PC-9 (cell line): ENCODE measurements around the gene CCDC154. TPM values are rescaled to one million over a fixed set of nuclear protein-coding genes. Genes with fewer than 3 reads are reported as not detected.

Source experiments
- BruUV-seq: library from RNA; stranded (reverse); fragments of 400-500 nt; replicated peaks from 2 replicates; lab custom pipeline; 2021; lab: Mats Ljungman, UMichigan
- CTCF ChIA-PET: fragments of 300-600 bp; sonication (Branson Sonifier 250); formaldehyde crosslinking; loops from one replicate; lab custom pipeline; 2022; ENCODE audit warnings: antibody characterized with exemption; lab: Charles Lee
- POLR2A ChIA-PET: fragments of 300-600 bp; sonication (Branson Sonifier 250); formaldehyde crosslinking; loops from one replicate; lab custom pipeline; 2022; ENCODE audit warnings: antibody characterized with exemption; ENCODE audit not compliant: unreplicated experiment; lab: Charles Lee
- DNase-seq, 2 experiments: peaks; one replicate each; pipeline versions ENCODE4 v3.0.0 to v3.0.0-alpha.2; 2015 to 2022; ENCODE audit warnings: mixed read lengths in 1 of 2
- H2AFZ ChIP-seq: fragments of 200-600 bp; sonication (generic); 2 replicates; pipeline ENCODE4 v1.8.1; 2017; ENCODE audit warnings: antibody characterized with exemption
- H3F3A ChIP-seq: fragments of 200-600 bp; sonication (generic); 2 replicates; pipeline ENCODE4 v1.8.1; 2017; ENCODE audit warnings: antibody characterized with exemption, mild to moderate bottlenecking, low read depth; ENCODE audit not compliant: insufficient read depth
- H3K27ac ChIP-seq: fragments of 200-600 bp; sonication (generic); 2 replicates; pipeline ENCODE4 v1.6.1; 2016; ENCODE audit warnings: mixed run types
- H3K27me3 ChIP-seq: fragments of 200-600 bp; sonication (generic); 2 replicates; pipeline ENCODE4 v1.6.1; 2016; ENCODE audit warnings: low read depth, mixed run types; ENCODE audit not compliant: insufficient read depth
- H3K36me3 ChIP-seq: fragments of 200-600 bp; sonication (generic); 2 replicates; pipeline ENCODE4 v1.6.1; 2016; ENCODE audit warnings: low read depth, mixed run types
- H3K4me1 ChIP-seq: fragments of 200-600 bp; sonication (generic); replicated peaks from 2 replicates; pipeline ENCODE4 v1.6.1; 2016; ENCODE audit warnings: mixed run types; ENCODE audit not compliant: insufficient read depth
- H3K4me2 ChIP-seq: fragments of 200-600 bp; sonication (generic); 2 replicates; pipeline ENCODE4 v1.6.1; 2017; ENCODE audit warnings: mixed run types
- H3K4me3 ChIP-seq: fragments of 200-600 bp; sonication (generic); 2 replicates; pipeline ENCODE4 v1.6.1; 2016; ENCODE audit warnings: mixed run types
- H3K79me2 ChIP-seq: fragments of 200-600 bp; sonication (generic); 2 replicates; pipeline ENCODE4 v1.6.1; 2017; ENCODE audit warnings: low read depth, mixed run types
- H3K9me2 ChIP-seq: fragments of 200-600 bp; sonication (generic); 2 replicates; pipeline ENCODE4 v1.8.1; 2017; ENCODE audit warnings: mild to moderate bottlenecking; ENCODE audit not compliant: insufficient read depth
- H3K9me3 ChIP-seq: fragments of 200-600 bp; sonication (generic); 2 replicates; pipeline ENCODE4 v1.8.1; 2016; ENCODE audit warnings: low read depth; ENCODE audit not compliant: insufficient read depth
- H4K20me1 ChIP-seq: fragments of 200-600 bp; sonication (generic); 2 replicates; pipeline ENCODE4 v1.8.1; 2017; ENCODE audit not compliant: insufficient read depth
- EZH2 ChIP-seq: fragments of 200-600 bp; sonication (generic); IDR thresholded peaks from 2 replicates; pipeline ENCODE4 v1.8.0; 2017; ENCODE audit warnings: antibody characterized with exemption, low read depth
- intact Hi-C: fragments of 100-400 bp; cut with micrococcal nuclease; formaldehyde crosslinking; loops from one replicate; pipeline ENCODE4 v1.10.0; 2022; ENCODE audit not compliant: unreplicated experiment
- total RNA-seq: library from RNA; stranded (reverse); gene quantifications from 2 replicates; pipeline ENCODE4 v1.2.3, GENCODE V29; 2021
- TF ChIP-seq, protein P1 (sequence below): fragments of 200-600 bp; sonication (generic); conservative IDR thresholded peaks from 2 replicates; pipeline ENCODE4 v1.6.1; 2017; ENCODE audit warnings: mixed run types, antibody characterized with exemption, mild to moderate bottlenecking, moderate library complexity

The CCDC154 gene
- total RNA-seq, 1 experiment from 2014 or later: 2.4 TPM

DNA sequence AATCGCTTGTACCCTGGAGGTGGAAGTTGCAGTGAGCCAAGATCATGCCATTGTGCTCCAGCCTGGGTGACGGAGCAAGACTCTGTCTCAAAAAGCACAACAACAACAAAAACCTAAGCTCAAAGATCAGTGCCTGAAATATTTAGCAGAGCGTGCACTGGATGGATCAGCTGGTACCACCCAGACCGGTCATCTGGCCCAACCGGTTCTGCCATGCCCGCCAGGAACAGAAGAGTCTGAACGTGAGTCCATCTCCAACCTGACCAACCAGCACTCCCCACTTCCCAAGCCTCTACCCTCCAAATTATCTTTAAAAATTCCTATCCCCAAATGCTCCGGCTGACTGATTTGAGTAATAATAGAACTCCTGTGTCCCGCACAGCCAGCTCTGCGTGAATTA, 22.3 kb downstream of the CCDC154 start:
- ChIA-PET CTCF (no interaction called here), POLR2A (no interaction called here)
- BruUV-seq: no TSS peak
- no peaks in the 10 kb centered on the region for H4K20me1 ChIP-seq
- H3K9me2 ChIP-seq: no peaks in the 10 kb centered on the region
- TF ChIP-seq EZH2: no peak
- TF ChIP-seq, protein P1, sequence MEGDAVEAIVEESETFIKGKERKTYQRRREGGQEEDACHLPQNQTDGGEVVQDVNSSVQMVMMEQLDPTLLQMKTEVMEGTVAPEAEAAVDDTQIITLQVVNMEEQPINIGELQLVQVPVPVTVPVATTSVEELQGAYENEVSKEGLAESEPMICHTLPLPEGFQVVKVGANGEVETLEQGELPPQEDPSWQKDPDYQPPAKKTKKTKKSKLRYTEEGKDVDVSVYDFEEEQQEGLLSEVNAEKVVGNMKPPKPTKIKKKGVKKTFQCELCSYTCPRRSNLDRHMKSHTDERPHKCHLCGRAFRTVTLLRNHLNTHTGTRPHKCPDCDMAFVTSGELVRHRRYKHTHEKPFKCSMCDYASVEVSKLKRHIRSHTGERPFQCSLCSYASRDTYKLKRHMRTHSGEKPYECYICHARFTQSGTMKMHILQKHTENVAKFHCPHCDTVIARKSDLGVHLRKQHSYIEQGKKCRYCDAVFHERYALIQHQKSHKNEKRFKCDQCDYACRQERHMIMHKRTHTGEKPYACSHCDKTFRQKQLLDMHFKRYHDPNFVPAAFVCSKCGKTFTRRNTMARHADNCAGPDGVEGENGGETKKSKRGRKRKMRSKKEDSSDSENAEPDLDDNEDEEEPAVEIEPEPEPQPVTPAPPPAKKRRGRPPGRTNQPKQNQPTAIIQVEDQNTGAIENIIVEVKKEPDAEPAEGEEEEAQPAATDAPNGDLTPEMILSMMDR: no peak
- no peak overlapping the region for H3K27ac ChIP-seq
- no peaks in the 10 kb centered on the region for H3K36me3 ChIP-seq
- 0 out of 2 replicates have a peak overlapping the region, but pooled peaks have one; percentile 99 for H3K4me2 ChIP-seq
- no peak for DNase-seq
- no peak overlapping the region for H2AFZ ChIP-seq
- no peaks in the 10 kb centered on the region for H3K27me3 ChIP-seq
- peaks cover 28% of the 10 kb centered on the region for H3K4me1 ChIP-seq
- no peaks in the 10 kb centered on the region for H3K9me3 ChIP-seq
- intact Hi-C loops: loop anchor here (5.0 kb wide), 1 partner anchor 70 kb away; the partner anchor contains the start of gene TELO2
- H3F3A ChIP-seq: peaks cover 30% of the 10 kb centered on the region
- H3K4me3 ChIP-seq: no peak overlapping the region
- H3K79me2 ChIP-seq: peaks cover 32% of the 10 kb centered on the region

DNA sequence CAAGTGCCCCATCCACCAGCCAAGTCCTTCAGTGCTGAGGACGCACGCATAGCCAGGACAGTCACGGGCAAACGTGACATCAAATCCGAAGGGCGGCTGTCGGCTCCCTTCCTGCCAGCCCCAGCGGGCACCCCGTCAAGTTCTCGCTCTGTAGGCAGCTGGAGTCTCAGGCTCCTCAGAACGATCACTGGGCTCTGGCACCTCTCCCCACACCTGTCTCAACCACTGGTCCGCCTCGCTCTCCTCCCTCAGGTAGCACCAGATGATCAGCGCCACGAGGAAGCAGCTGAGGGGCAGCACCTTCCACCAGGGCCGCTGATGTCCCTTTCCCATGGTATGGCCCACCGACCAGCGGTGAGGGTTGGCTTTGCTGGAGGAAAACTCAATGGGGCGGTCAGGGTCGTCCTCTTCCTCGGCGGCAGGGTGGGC, 24.2 kb downstream of the CCDC154 start:
- Histone ChIP-seq H3K9me3 (no peaks in the 10 kb centered on the region), H4K20me1 (no peaks in the 10 kb centered on the region), H2AFZ (peak overlapping the region; percentile 75), H3K4me2 (peak overlapping the region; percentile 99), H3K4me1 (peaks cover 47% of the 10 kb centered on the region), H3K4me3 (peak overlapping the region; percentile 91), H3K36me3 (no peaks in the 10 kb centered on the region), H3K27ac (peak overlapping the region; percentile 24; the same call in 1 of the 2 replicates), H3K27me3 (no peaks in the 10 kb centered on the region), H3K9me2 (no peaks in the 10 kb centered on the region), H3K79me2 (peaks cover 32% of the 10 kb centered on the region), H3F3A (peaks cover 49% of the 10 kb centered on the region)
- no peak for TF ChIP-seq EZH2
- TF ChIP-seq, protein P1: no peak
- TSS peak; percentile 74 for BruUV-seq
- ChIA-PET POLR2A (interaction anchor here (0.5 to 1.0 kb wide), 4 partner anchors 88 to 551 kb away, joined by 4 to 14 read pairs (median 6); partner anchors contain the start of gene MSRB1), CTCF (interaction anchor here (0.5 kb wide), 1 partner anchor 89 kb away, joined by 3 read pairs; no protein-coding TSS in a partner anchor)
- no peak for DNase-seq
- intact Hi-C loops: loop anchor here (5.0 kb wide), 1 partner anchor 72 kb away; the partner anchor contains the start of gene TELO2

DNA sequence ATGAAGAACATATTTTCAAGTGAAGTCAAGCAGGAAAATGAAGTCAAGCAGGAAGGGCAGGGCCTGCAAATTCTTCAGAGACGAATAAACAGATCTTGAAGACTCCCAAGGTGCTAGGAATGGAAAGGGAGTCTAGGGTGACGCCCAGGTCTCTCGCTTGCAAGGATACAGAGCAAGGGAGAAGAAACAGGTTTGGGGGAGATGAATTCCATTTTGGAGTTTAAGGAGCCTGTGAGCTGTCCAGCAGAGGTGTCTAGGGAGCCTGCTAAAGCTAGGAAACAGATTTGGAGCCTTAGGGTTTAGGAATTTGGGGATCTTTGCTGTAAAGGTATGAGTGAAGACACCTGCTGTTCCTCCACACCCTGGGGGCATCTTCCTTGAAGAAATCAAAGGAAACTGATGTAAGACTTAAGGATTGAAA, 27.8 kb downstream of the CCDC154 start:
- BruUV-seq: no TSS peak
- intact Hi-C loops: loop anchor here (5.0 to 10.0 kb wide), 2 partner anchors 112 to 196 kb away; partner anchors contain the start of genes CRAMP1, IFT140 and UBE2I
- Histone ChIP-seq H3K27me3 (no peaks in the 10 kb centered on the region), H3K27ac (peak overlapping the region; percentile 71), H2AFZ (no peak overlapping the region), H3F3A (peaks cover 52% of the 10 kb centered on the region), H3K79me2 (peaks cover 41% of the 10 kb centered on the region), H3K4me2 (peak overlapping the region; percentile 99), H4K20me1 (peaks cover 8% of the 10 kb centered on the region), H3K36me3 (no peaks in the 10 kb centered on the region), H3K9me3 (no peaks in the 10 kb centered on the region), H3K9me2 (no peaks in the 10 kb centered on the region), H3K4me1 (peaks cover 48% of the 10 kb centered on the region), H3K4me3 (peak overlapping the region; percentile 34; the same call in 1 of the 2 replicates)
- CTCF ChIA-PET: no interaction called here
- DNase-seq: peak; percentile 68 to 84
- POLR2A ChIA-PET: interaction anchor here (0.6 kb wide), 1 partner anchor 189 kb away, joined by 3 read pairs; no protein-coding TSS in a partner anchor
- TF ChIP-seq EZH2: no peak
- TF ChIP-seq, protein P1: no peak
